T-helper 1 cell treated with Interleukin-12 subunit alpha and Interleukin-12 subunit beta and Interleukin-4 antibody, amounts not matched to agents 30 μg/mL and 1 μg/mL, for 36 hours (primary cell): ENCODE results near the gene SLC38A3.
"Not testable (repeated sequence)": the region's sequence is repeated elsewhere in the genome, so short reads cannot be mapped to it uniquely, and the experiment has no call there.

Experiments used
- H3K27ac Mint-ChIP-seq: one replicate; pipeline ENCODE4 v1.8.0; 2021; ENCODE audit warnings: mild to moderate bottlenecking, mixed read lengths
- H3K27me3 Mint-ChIP-seq: one replicate; pipeline ENCODE4 v1.8.0; 2021; ENCODE audit warnings: low read depth, mixed read lengths
- H3K36me3 Mint-ChIP-seq: one replicate; pipeline ENCODE4 v1.8.0; 2021; ENCODE audit warnings: low read depth, mixed read lengths
- H3K4me1 Mint-ChIP-seq: one replicate; pipeline ENCODE4 v1.8.0; 2021; ENCODE audit warnings: low read depth, mixed read lengths
- H3K4me3 Mint-ChIP-seq: one replicate; pipeline ENCODE4 v1.8.0; 2021; ENCODE audit warnings: mild to moderate bottlenecking, moderate library complexity, mixed read lengths
- H3K9me3 Mint-ChIP-seq: one replicate; pipeline ENCODE4 v1.8.0; 2021; ENCODE audit warnings: mixed read lengths

SLC38A3 gene

GRCh38 chr3:50205413-50206276, 574 bp downstream of the SLC38A3 start:
- no peaks in the 10 kb centered on the region for H3K9me3 Mint-ChIP-seq
- H3K27me3 Mint-ChIP-seq, result peaks cover 46% of the 10 kb centered on the region
- H3K4me3 Mint-ChIP-seq, result no peak overlapping the region
- H3K27ac Mint-ChIP-seq, result no peak overlapping the region
- H3K36me3 Mint-ChIP-seq, result no peaks in the 10 kb centered on the region
- H3K4me1 Mint-ChIP-seq, result no peaks in the 10 kb centered on the region

- Mint-ChIP-seq H3K4me1 (no peaks in the 10 kb centered on the region), H3K9me3 (no peaks in the 10 kb centered on the region), H3K27me3 (peaks cover 42% of the 10 kb centered on the region), H3K4me3 (no peak overlapping the region), H3K27ac (no peak overlapping the region), H3K36me3 (no peaks in the 10 kb centered on the region)
These were observed 2.4 kb downstream of the SLC38A3 start for GRCh38 chr3:50207359-50208042.

- no peak overlapping the region for H3K27ac Mint-ChIP-seq
- H3K4me3 Mint-ChIP-seq, result no peak overlapping the region
- H3K27me3 Mint-ChIP-seq, result peaks cover 33% of the 10 kb centered on the region
- no peaks in the 10 kb centered on the region for H3K4me1 Mint-ChIP-seq
- no peaks in the 10 kb centered on the region for H3K9me3 Mint-ChIP-seq
- no peaks in the 10 kb centered on the region for H3K36me3 Mint-ChIP-seq
These were observed 3.7 kb downstream of the SLC38A3 start for GRCh38 chr3:50208677-50209344.

- Mint-ChIP-seq H3K27me3 (peaks cover 27% of the 10 kb centered on the region), H3K27ac (no peak overlapping the region), H3K9me3 (no peaks in the 10 kb centered on the region), H3K36me3 (no peaks in the 10 kb centered on the region), H3K4me3 (no peak overlapping the region), H3K4me1 (no peaks in the 10 kb centered on the region)
These were observed 5.1 kb downstream of the SLC38A3 start for GRCh38 chr3:50210176-50210509.

GRCh38 chr3:50210510-50211367, 5.7 kb downstream of the SLC38A3 start:
- Mint-ChIP-seq H3K9me3 (no peaks in the 10 kb centered on the region), H3K4me3 (no peak overlapping the region)

GRCh38 chr3:50211368-50211717, 6.3 kb downstream of the SLC38A3 start:
- H3K27me3 Mint-ChIP-seq, result peaks cover 21% of the 10 kb centered on the region
- H3K27ac Mint-ChIP-seq, H3K4me3 Mint-ChIP-seq, H3K9me3 Mint-ChIP-seq, H3K4me1 Mint-ChIP-seq, H3K36me3 Mint-ChIP-seq: not testable (repeated sequence)

More at GRCh38 chr3:50210510-50211367, 5.7 kb downstream of the SLC38A3 start:
- Mint-ChIP-seq H3K4me1 (no peaks in the 10 kb centered on the region), H3K27me3 (peaks cover 24% of the 10 kb centered on the region), H3K36me3 (no peaks in the 10 kb centered on the region), H3K27ac (no peak overlapping the region)

GRCh38 chr3:50211930-50212329, 6.9 kb downstream of the SLC38A3 start:
- no peak overlapping the region for H3K27ac Mint-ChIP-seq
- no peaks in the 10 kb centered on the region for H3K36me3 Mint-ChIP-seq
- no peak overlapping the region for H3K4me3 Mint-ChIP-seq
- H3K9me3 Mint-ChIP-seq, result no peaks in the 10 kb centered on the region
- peaks cover 16% of the 10 kb centered on the region for H3K27me3 Mint-ChIP-seq
- no peaks in the 10 kb centered on the region for H3K4me1 Mint-ChIP-seq

GRCh38 chr3:50212502-50212901, 7.4 kb downstream of the SLC38A3 start:
- Mint-ChIP-seq H3K4me1 (no peaks in the 10 kb centered on the region), H3K27me3 (peaks cover 10% of the 10 kb centered on the region), H3K4me3 (no peak overlapping the region), H3K36me3 (no peaks in the 10 kb centered on the region), H3K9me3 (no peaks in the 10 kb centered on the region), H3K27ac (no peak overlapping the region)

- Mint-ChIP-seq H3K9me3 (no peaks in the 10 kb centered on the region), H3K27ac (no peak overlapping the region), H3K4me3 (no peak overlapping the region), H3K27me3 (peaks cover 8% of the 10 kb centered on the region), H3K4me1 (no peaks in the 10 kb centered on the region), H3K36me3 (no peaks in the 10 kb centered on the region)
These were observed 7.9 kb downstream of the SLC38A3 start for GRCh38 chr3:50212971-50213370.

GRCh38 chr3:50213373-50213772, 8.3 kb downstream of the SLC38A3 start:
- Mint-ChIP-seq H3K27ac (no peak overlapping the region), H3K4me1 (no peaks in the 10 kb centered on the region), H3K27me3 (peaks cover 5% of the 10 kb centered on the region), H3K4me3 (no peak overlapping the region), H3K36me3 (no peaks in the 10 kb centered on the region), H3K9me3 (no peaks in the 10 kb centered on the region)

GRCh38 chr3:50214824-50215223, 9.8 kb downstream of the SLC38A3 start:
- Mint-ChIP-seq H3K27ac (no peak overlapping the region), H3K27me3 (peaks cover 4% of the 10 kb centered on the region), H3K9me3 (no peaks in the 10 kb centered on the region), H3K4me1 (no peaks in the 10 kb centered on the region), H3K36me3 (no peaks in the 10 kb centered on the region), H3K4me3 (no peak overlapping the region)

- no peaks in the 10 kb centered on the region for H3K9me3 Mint-ChIP-seq
- no peak overlapping the region for H3K4me3 Mint-ChIP-seq
- H3K36me3 Mint-ChIP-seq, result no peaks in the 10 kb centered on the region
- no peak overlapping the region for H3K27ac Mint-ChIP-seq
- peaks cover 4% of the 10 kb centered on the region for H3K27me3 Mint-ChIP-seq
- no peaks in the 10 kb centered on the region for H3K4me1 Mint-ChIP-seq
These were observed 10.5 kb downstream of the SLC38A3 start for GRCh38 chr3:50215529-50215928.

- Mint-ChIP-seq H3K36me3 (no peaks in the 10 kb centered on the region), H3K4me1 (no peaks in the 10 kb centered on the region), H3K9me3 (no peaks in the 10 kb centered on the region), H3K27me3 (peaks cover 4% of the 10 kb centered on the region), H3K4me3 (no peak overlapping the region), H3K27ac (no peak overlapping the region)
These were observed 12.6 kb downstream of the SLC38A3 start for GRCh38 chr3:50217681-50218080.

GRCh38 chr3:50218448-50218847, 13.4 kb downstream of the SLC38A3 start:
- H3K4me1 Mint-ChIP-seq, result no peaks in the 10 kb centered on the region
- H3K36me3 Mint-ChIP-seq, result no peaks in the 10 kb centered on the region
- H3K27ac Mint-ChIP-seq, result no peak overlapping the region

More at GRCh38 chr3:50218448-50218847, 13.4 kb downstream of the SLC38A3 start:
- Mint-ChIP-seq H3K4me3 (no peak overlapping the region), H3K9me3 (no peaks in the 10 kb centered on the region), H3K27me3 (peaks cover 4% of the 10 kb centered on the region)
